HG02970 (cell line): ENCODE data around the gene GPATCH4.

ENCODE experiments used
- ATAC-seq: cut with Tn5 transposase; IDR thresholded peaks from one replicate; pipeline ENCODE4 v1.9.1; 2021; ENCODE audit warnings: mild to moderate bottlenecking, moderate library complexity, moderate number of reproducible peaks; ENCODE audit not compliant: unreplicated experiment, low FRiP score

The GPATCH4 gene

DNA sequence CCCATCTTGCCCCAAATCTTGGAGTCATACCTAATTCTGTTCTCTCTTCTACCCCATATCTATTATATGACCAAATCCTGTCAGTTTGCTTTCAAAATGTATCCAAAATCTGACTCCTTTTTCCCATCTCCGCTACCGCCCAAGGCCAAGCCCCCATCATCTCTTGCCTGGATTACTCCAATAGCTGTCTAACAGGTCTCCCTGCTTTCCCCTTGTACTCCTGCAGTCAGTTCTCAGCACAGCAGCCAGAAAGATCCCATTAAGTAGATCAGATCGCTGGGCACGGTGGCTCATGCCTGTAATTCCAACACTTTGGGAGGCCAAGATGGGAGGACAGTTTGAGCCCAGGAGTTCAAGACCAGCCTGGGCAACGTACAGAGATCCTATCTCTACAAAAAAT, 48.8 kb downstream of the GPATCH4 start:
- no peak for ATAC-seq

GRCh38 chr1:156551869-156552268, 49.4 kb downstream of the GPATCH4 start:
- ATAC-seq, result no peak

GRCh38 chr1:156551066-156551643, 50.1 kb downstream of the GPATCH4 start:
- ATAC-seq, result no peak

DNA sequence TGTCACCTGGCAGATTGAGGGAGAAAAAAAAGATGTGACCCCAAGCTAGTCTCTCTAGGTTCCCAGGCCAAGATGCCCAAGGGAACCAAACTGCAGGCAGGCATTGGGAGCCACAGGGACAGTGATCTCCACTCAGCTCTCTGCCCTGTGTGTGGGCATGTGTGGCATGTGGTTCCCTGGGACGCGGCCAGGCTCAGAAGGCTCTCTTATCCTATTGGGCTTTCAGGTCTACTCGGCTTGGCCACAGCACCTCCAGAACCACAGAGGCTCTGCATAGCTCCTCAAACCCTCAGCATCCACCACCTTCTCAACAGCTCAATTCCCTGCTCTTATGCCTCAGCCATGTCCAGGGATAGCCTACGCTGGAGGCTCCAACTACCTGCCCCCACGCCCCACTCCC, 50.9 kb downstream of the GPATCH4 start:
- no peak for ATAC-seq

GRCh38 chr1:156549831-156550230, 51.4 kb downstream of the GPATCH4 start:
- ATAC-seq, result no peak

GRCh38 chr1:156549390-156549789, 51.9 kb downstream of the GPATCH4 start:
- no peak for ATAC-seq

DNA sequence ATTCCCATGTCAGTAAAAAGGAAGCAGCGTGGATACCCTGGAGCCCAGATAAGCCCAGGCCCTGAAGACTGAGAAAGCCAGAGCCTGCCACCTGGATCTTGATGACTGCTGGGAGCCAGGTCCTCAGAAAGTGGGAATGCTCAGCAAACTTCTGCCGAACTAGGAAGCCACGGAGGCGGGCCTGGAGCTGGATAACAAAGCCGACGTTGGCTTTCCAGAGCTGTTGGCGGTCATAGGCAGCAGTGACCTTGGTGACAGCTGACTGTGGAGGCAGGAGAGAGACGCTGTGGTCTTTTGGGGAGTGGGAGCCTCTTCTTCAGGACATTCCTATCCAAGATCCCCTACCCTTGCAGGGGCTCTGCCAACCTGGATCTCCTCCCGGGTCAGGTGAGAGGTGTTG, 53.3 kb downstream of the GPATCH4 start:
- ATAC-seq, result no peak

- ATAC-seq, result no peak
Observed at GRCh38 chr1:156547434-156547833, 53.8 kb downstream of the GPATCH4 start.

DNA sequence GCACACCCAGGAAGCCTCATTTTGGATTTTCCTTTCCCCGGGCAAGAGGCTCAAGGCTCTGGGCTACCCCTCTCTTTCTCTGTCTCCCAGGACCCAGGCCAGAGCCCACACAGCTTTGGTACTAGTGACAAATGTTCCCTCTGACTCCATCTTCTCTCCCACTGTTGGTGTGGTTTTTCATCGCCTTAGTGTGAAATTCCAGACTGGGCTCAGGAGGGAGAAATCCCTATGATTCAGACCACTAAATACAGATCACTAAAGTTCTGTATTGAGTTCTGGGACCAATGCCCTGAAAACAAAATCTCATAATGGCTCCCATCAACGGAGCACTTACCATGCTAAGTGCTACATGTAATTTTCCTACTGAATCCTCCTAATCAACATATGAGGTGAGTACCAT, 55.0 kb downstream of the GPATCH4 start:
- no peak for ATAC-seq

- no peak for ATAC-seq
Observed at GRCh38 chr1:156544592-156545102, 56.6 kb downstream of the GPATCH4 start.
